Measurements from ENCODE around the gene THOC1. TPM values are rescaled to one million over a fixed set of nuclear protein-coding genes. Genes with fewer than 3 reads are reported as not detected.

THOC1 gene
- total and polyA plus RNA-seq, 2 experiments from 2014 or later, result 73.0 to 108 TPM

DNA sequence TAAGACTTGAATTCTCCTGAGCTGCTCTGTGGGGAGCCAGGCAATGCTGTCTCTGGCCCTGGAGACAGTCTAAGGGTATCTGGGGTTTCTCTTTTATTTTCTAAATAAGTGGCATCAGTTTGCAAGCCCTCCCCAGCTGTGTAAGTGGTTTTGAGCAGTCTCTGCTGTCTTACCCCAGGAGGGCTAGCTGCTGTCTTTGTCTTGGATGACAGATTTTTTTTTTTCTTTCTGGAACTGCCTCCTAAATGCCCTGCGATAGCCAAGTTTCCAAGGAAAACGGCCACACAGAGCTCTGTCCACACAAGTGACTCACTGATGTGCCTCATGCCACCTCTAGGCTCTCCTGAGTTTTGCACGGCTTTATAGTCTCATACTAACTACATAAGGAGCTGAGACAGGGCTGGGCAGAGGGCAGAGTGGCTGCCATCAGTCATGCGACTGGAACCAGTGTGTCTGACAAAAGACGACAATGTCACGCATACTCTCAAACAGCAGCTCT, 37.2 kb upstream of the THOC1 start:
- Mint-ChIP-seq H3K4me1 (peaks cover 42% of the 10 kb centered on the region), H3K36me3 (ENCODE audit: low read depth) (no peaks in the 10 kb centered on the region), H3K4me3 (no peak overlapping the region), H3K9me3 (no peaks in the 10 kb centered on the region; the same call in 2 of the 3 replicates), H3K27ac (no peak overlapping the region), H3K27me3 (ENCODE audit: insufficient read depth, low read depth, poor library complexity) (peaks cover 4% of the 10 kb centered on the region)
- no peaks in the 10 kb centered on the region for H3K36me3 ChIP-seq (ENCODE audit: insufficient read depth)
- peak overlapping the region; percentile 6; the same call in 1 of the 2 replicates for H3K27ac ChIP-seq (ENCODE audit: low read depth)
- no peaks in the 10 kb centered on the region for H3K79me2 ChIP-seq (replicated peaks; ENCODE audit: insufficient read depth)
- 0 out of 2 replicates have a peak overlapping the region, but pooled peaks have one; percentile 26 for H3K4me2 ChIP-seq
- DNase-seq (ENCODE audit: low spot score) (peak; percentile 21), ATAC-seq (peak; percentile 86)
- peaks cover 25% of the 10 kb centered on the region for H3K4me1 ChIP-seq (ENCODE audit: insufficient read depth)
- no peaks in the 10 kb centered on the region for H4K20me1 ChIP-seq (replicated peaks; ENCODE audit: insufficient read depth)
- H3K27me3 ChIP-seq (ENCODE audit: insufficient read depth), result no peaks in the 10 kb centered on the region
- no peaks in the 10 kb centered on the region for H3K9me2 ChIP-seq (ENCODE audit: insufficient read depth)
- H3F3A ChIP-seq (replicated peaks; ENCODE audit: low read depth), result no peaks in the 10 kb centered on the region
- H2AFZ ChIP-seq, result peak overlapping the region; percentile 81
- TF ChIP-seq CREB1 (CRISPR knock-in tag; IDR thresholded peaks at IDR 0.05; ENCODE audit: low read depth) (no peak), POLR2AphosphoS5 (IDR thresholded peaks at IDR 0.05; ENCODE audit: low read depth) (no peak), ZNF331 (CRISPR knock-in tag; IDR thresholded peaks at IDR 0.05; ENCODE audit: low read depth) (no peak), EZH2phosphoT487 (IDR thresholded peaks at IDR 0.05; ENCODE audit: unreplicated experiment) (no peak), STAT1 (IDR thresholded peaks at IDR 0.05; ENCODE audit: unreplicated experiment) (no peak), EZH2 (IDR thresholded peaks at IDR 0.05; ENCODE audit: low read depth, unreplicated experiment) (no peak), JUNB (IDR thresholded peaks at IDR 0.05; ENCODE audit: unreplicated experiment) (no peak), ZNF114 (CRISPR knock-in tag; IDR thresholded peaks at IDR 0.05) (no peak)
- TF ChIP-seq, protein P1, sequence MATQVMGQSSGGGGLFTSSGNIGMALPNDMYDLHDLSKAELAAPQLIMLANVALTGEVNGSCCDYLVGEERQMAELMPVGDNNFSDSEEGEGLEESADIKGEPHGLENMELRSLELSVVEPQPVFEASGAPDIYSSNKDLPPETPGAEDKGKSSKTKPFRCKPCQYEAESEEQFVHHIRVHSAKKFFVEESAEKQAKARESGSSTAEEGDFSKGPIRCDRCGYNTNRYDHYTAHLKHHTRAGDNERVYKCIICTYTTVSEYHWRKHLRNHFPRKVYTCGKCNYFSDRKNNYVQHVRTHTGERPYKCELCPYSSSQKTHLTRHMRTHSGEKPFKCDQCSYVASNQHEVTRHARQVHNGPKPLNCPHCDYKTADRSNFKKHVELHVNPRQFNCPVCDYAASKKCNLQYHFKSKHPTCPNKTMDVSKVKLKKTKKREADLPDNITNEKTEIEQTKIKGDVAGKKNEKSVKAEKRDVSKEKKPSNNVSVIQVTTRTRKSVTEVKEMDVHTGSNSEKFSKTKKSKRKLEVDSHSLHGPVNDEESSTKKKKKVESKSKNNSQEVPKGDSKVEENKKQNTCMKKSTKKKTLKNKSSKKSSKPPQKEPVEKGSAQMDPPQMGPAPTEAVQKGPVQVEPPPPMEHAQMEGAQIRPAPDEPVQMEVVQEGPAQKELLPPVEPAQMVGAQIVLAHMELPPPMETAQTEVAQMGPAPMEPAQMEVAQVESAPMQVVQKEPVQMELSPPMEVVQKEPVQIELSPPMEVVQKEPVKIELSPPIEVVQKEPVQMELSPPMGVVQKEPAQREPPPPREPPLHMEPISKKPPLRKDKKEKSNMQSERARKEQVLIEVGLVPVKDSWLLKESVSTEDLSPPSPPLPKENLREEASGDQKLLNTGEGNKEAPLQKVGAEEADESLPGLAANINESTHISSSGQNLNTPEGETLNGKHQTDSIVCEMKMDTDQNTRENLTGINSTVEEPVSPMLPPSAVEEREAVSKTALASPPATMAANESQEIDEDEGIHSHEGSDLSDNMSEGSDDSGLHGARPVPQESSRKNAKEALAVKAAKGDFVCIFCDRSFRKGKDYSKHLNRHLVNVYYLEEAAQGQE (IDR thresholded peaks at IDR 0.05; ENCODE audit: unreplicated experiment), result no peak
- TF ChIP-seq, protein P2, sequence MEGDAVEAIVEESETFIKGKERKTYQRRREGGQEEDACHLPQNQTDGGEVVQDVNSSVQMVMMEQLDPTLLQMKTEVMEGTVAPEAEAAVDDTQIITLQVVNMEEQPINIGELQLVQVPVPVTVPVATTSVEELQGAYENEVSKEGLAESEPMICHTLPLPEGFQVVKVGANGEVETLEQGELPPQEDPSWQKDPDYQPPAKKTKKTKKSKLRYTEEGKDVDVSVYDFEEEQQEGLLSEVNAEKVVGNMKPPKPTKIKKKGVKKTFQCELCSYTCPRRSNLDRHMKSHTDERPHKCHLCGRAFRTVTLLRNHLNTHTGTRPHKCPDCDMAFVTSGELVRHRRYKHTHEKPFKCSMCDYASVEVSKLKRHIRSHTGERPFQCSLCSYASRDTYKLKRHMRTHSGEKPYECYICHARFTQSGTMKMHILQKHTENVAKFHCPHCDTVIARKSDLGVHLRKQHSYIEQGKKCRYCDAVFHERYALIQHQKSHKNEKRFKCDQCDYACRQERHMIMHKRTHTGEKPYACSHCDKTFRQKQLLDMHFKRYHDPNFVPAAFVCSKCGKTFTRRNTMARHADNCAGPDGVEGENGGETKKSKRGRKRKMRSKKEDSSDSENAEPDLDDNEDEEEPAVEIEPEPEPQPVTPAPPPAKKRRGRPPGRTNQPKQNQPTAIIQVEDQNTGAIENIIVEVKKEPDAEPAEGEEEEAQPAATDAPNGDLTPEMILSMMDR (conservative IDR thresholded peaks at IDR 0.05; ENCODE audit: low read depth in 2 of 2), result no peak
- TF ChIP-seq, protein P3, sequence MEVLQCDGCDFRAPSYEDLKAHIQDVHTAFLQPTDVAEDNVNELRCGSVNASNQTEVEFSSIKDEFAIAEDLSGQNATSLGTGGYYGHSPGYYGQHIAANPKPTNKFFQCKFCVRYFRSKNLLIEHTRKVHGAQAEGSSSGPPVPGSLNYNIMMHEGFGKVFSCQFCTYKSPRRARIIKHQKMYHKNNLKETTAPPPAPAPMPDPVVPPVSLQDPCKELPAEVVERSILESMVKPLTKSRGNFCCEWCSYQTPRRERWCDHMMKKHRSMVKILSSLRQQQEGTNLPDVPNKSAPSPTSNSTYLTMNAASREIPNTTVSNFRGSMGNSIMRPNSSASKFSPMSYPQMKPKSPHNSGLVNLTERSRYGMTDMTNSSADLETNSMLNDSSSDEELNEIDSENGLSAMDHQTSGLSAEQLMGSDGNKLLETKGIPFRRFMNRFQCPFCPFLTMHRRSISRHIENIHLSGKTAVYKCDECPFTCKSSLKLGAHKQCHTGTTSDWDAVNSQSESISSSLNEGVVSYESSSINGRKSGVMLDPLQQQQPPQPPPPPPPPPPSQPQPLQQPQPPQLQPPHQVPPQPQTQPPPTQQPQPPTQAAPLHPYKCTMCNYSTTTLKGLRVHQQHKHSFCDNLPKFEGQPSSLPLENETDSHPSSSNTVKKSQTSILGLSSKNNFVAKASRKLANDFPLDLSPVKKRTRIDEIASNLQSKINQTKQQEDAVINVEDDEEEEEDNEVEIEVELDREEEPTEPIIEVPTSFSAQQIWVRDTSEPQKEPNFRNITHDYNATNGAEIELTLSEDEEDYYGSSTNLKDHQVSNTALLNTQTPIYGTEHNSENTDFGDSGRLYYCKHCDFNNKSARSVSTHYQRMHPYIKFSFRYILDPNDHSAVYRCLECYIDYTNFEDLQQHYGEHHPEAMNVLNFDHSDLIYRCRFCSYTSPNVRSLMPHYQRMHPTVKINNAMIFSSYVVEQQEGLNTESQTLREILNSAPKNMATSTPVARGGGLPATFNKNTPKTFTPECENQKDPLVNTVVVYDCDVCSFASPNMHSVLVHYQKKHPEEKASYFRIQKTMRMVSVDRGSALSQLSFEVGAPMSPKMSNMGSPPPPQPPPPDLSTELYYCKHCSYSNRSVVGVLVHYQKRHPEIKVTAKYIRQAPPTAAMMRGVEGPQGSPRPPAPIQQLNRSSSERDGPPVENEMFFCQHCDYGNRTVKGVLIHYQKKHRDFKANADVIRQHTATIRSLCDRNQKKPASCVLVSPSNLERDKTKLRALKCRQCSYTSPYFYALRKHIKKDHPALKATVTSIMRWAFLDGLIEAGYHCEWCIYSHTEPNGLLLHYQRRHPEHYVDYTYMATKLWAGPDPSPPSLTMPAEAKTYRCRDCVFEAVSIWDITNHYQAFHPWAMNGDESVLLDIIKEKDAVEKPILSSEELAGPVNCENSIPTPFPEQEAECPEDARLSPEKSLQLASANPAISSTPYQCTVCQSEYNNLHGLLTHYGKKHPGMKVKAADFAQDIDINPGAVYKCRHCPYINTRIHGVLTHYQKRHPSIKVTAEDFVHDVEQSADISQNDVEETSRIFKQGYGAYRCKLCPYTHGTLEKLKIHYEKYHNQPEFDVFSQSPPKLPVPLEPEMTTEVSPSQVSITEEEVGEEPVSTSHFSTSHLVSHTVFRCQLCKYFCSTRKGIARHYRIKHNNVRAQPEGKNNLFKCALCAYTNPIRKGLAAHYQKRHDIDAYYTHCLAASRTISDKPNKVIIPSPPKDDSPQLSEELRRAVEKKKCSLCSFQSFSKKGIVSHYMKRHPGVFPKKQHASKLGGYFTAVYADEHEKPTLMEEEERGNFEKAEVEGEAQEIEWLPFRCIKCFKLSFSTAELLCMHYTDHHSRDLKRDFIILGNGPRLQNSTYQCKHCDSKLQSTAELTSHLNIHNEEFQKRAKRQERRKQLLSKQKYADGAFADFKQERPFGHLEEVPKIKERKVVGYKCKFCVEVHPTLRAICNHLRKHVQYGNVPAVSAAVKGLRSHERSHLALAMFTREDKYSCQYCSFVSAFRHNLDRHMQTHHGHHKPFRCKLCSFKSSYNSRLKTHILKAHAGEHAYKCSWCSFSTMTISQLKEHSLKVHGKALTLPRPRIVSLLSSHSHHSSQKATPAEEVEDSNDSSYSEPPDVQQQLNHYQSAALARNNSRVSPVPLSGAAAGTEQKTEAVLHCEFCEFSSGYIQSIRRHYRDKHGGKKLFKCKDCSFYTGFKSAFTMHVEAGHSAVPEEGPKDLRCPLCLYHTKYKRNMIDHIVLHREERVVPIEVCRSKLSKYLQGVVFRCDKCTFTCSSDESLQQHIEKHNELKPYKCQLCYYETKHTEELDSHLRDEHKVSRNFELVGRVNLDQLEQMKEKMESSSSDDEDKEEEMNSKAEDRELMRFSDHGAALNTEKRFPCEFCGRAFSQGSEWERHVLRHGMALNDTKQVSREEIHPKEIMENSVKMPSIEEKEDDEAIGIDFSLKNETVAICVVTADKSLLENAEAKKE (CRISPR knock-in tag; IDR thresholded peaks at IDR 0.05), result no peak; the same call in 1 of the 2 replicates
- H3K4me3 ChIP-seq, result no peak overlapping the region

Measured in GM23338 (cell line).